GM12873 (cell line): Measurements from ENCODE around the gene DCHS2.

Experiments
- CTCF ChIP-seq: IDR thresholded peaks from 2 replicates; pipeline ENCODE4 v1.5.1; 2012; ENCODE audit warnings: low read depth, mild to moderate bottlenecking, moderate library complexity, low read length, control low read depth; ENCODE audit not compliant: insufficient read depth; ENCODE audit errors: missing control alignments

The DCHS2 gene

DNA sequence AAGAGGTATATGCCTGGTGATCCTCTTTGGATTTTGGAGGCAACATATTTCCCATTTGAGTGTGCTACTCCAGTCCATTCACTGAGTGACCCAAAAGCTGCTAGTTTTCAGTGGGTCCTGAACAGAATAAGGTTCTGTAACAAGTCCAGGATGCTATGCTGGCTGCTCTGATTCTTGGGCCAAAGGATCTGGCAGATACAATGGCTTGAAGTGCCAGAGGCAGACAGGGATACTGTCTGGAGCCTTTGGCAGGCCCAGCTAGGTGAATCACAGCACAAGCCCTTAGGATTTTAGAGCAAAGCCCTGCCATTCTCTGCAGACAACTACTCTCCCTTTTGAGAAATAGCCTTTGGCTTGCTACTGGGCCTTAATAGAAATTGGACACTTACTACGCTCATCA, 40.6 kb downstream of the DCHS2 start:
- TF ChIP-seq CTCF, result no peak

DNA sequence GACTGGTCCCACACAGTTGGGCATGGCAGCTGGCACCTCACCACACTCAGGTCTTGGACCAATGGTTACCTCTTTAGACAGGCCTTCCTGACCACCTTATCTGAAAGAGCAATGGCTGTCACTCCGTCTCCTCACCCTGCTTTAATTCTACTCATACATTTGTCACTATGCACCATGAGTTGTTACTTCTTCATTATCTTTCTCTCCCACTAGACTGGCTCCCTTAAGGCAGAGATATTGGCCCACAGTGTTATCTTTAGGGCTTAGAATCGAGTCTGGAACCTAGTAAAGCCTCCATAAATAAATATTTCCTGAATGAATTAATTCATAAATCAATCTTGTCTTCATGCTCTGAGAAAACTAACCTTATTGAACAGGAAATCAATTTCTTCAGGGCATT, 46.6 kb downstream of the DCHS2 start:
- no peak for TF ChIP-seq CTCF

GRCh38 chr4:154441982-154442381, 49.6 kb downstream of the DCHS2 start:
- no peak for TF ChIP-seq CTCF

GRCh38 chr4:154441124-154441523, 50.5 kb downstream of the DCHS2 start:
- TF ChIP-seq CTCF, result no peak

DNA sequence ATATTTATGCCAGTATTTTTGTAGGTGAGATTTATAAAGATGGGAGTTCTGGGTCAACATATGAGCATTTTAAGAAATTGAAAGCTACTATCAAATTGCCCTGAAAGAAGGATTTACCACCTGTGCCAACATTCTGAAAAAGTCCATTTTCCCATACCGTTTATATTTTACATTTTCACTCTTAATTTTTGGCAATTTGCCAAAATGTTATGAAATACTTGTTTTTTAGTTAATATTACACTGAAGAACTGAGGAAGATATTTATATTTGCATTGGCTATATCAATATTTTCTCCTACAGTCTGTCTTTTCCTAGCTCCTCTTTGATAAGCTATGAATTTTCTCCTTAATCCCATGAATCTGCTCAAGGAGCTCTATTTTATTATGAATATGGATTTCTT, 52.4 kb downstream of the DCHS2 start:
- TF ChIP-seq CTCF, result no peak

DNA sequence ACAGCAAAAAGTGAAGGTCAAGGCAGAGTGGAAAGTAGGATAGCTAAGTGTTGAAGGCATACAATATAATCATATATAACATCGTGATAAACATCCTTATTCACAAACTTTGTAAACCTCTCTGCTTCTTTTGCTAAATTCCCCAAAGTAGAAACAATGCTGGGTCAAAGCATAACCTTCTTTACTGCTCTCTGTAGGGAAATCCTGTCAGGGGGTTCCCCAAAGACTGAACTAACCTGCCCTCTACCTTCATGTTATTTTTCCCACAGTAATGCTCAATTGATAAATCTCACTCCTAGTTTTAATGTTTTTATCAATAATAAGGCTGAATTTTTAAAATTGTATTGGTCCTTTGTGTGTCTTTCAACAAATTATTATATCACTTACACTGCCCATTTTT, 55.7 kb downstream of the DCHS2 start:
- TF ChIP-seq CTCF, result no peak

DNA sequence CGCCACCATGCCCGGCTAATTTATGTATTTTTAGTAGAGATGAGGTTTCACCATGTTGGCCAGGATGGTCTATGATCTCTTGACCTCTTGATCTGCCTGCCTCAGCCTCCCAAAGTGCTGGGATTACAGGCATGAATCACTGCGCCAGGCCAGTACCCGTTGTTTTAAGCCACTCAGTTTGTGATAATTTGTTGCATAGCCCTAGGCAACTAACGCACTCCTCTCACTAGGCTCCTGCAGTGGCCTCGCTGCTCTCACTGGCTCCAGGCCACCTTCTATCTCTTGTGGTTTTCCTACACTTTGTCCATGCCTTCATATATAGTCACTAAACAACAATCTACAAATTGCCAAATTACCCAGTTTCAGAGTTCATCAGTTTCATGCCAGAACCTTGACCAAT, 58.1 kb downstream of the DCHS2 start:
- no peak for TF ChIP-seq CTCF

DNA sequence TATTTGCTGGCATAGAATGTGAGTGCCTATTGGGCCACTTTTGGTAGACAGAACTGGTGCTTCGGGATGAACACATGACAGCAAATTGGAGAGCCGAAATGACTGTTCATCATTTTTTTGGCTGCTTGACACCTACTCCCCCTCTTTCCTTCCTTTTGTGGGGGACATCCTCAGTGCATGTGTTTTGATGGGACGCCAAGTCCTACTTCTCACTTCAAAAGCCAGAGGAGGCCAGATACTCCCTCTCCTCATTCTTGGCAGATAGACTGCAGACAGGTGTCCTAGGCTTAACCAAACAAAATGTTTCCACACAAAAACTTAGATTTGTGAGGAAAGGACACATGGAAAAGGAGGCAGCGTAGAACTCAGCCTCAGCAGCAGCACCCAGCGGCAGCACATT, 62.4 kb downstream of the DCHS2 start:
- TF ChIP-seq CTCF, result no peak
